Activated B cell treated with CpG ODN at 0.5 μM for 24 hours (primary cell): ENCODE results near the gene DRAM2. TPM values are rescaled to one million over a fixed set of nuclear protein-coding genes. Genes with fewer than 3 reads are reported as not detected.

Source experiments
- ATAC-seq: fragments of 200-7000 bp; cut with Tn5 transposase; one replicate; pipeline ENCODE4 v1.10.0; 2021; ENCODE audit warnings: low read depth, mild to moderate bottlenecking, moderate library complexity
- CTCF ChIA-PET: fragments of 350-600 bp; sonication (Branson Sonifier 250); formaldehyde crosslinking; loops from one replicate; lab custom pipeline; 2021; ENCODE audit warnings: antibody characterized with exemption; lab: Charles Lee
- POLR2A ChIA-PET: fragments of 350-600 bp; sonication (Branson Sonifier 250); formaldehyde crosslinking; loops from one replicate; lab custom pipeline; 2021; ENCODE audit warnings: antibody characterized with exemption; lab: Charles Lee
- DNase-seq: peaks from one replicate; pipeline ENCODE4 v3.0.0; 2022
- H3K27ac Mint-ChIP-seq: one replicate; pipeline ENCODE4 v1.8.0; 2020; ENCODE audit warnings: mixed read lengths
- H3K27me3 Mint-ChIP-seq: one replicate; pipeline ENCODE4 v1.8.0; 2021; ENCODE audit warnings: mixed read lengths
- H3K36me3 Mint-ChIP-seq: one replicate; pipeline ENCODE4 v1.8.0; 2021; ENCODE audit warnings: low read depth, mixed read lengths
- H3K4me1 Mint-ChIP-seq: one replicate; pipeline ENCODE4 v1.8.0; 2021; ENCODE audit warnings: mixed read lengths
- H3K4me3 Mint-ChIP-seq: one replicate; pipeline ENCODE4 v1.8.0; 2020; ENCODE audit warnings: mild to moderate bottlenecking, mixed read lengths
- H3K9me3 Mint-ChIP-seq: one replicate; pipeline ENCODE4 v1.8.0; 2020; ENCODE audit warnings: mixed read lengths
- intact Hi-C: fragments of 100-400 bp; cut with micrococcal nuclease; formaldehyde crosslinking; loops from one replicate; pipeline ENCODE4 v1.15.1; 2024
- total RNA-seq: library from RNA; stranded (reverse); gene quantifications from 2 replicates; pipeline ENCODE4 v1.2.3, GENCODE V29; 2022
- TF ChIP-seq, protein P1 (sequence below): fragments of 200-600 bp; IDR thresholded peaks from one replicate; pipeline ENCODE4 v1.8.0; 2022; ENCODE audit warnings: antibody characterized with exemption, mild to moderate bottlenecking

The DRAM2 gene
- total RNA-seq, 1 donor from 2014 or later, result 77.6 TPM

GRCh38 chr1:111110197-111110899 lies 29.5 kb downstream of the DRAM2 start:
- peaks cover 17% of the 10 kb centered on the region for H3K4me1 Mint-ChIP-seq
- no peaks in the 10 kb centered on the region for H3K27me3 Mint-ChIP-seq
- H3K9me3 Mint-ChIP-seq, result peaks cover 6% of the 10 kb centered on the region
- intact Hi-C loops, result loop anchor here (2.0 to 5.0 kb wide), 2 partner anchors 16 to 37 kb away; no protein-coding TSS in a partner anchor
- ChIA-PET CTCF (no interaction called here), POLR2A (no interaction called here)
- H3K4me3 Mint-ChIP-seq, result no peak overlapping the region
- H3K36me3 Mint-ChIP-seq, result peaks cover 37% of the 10 kb centered on the region
- ATAC-seq, result no peak
- no peak for DNase-seq
- TF ChIP-seq, protein P1, sequence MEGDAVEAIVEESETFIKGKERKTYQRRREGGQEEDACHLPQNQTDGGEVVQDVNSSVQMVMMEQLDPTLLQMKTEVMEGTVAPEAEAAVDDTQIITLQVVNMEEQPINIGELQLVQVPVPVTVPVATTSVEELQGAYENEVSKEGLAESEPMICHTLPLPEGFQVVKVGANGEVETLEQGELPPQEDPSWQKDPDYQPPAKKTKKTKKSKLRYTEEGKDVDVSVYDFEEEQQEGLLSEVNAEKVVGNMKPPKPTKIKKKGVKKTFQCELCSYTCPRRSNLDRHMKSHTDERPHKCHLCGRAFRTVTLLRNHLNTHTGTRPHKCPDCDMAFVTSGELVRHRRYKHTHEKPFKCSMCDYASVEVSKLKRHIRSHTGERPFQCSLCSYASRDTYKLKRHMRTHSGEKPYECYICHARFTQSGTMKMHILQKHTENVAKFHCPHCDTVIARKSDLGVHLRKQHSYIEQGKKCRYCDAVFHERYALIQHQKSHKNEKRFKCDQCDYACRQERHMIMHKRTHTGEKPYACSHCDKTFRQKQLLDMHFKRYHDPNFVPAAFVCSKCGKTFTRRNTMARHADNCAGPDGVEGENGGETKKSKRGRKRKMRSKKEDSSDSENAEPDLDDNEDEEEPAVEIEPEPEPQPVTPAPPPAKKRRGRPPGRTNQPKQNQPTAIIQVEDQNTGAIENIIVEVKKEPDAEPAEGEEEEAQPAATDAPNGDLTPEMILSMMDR, result no peak
- no peak overlapping the region for H3K27ac Mint-ChIP-seq

DNA sequence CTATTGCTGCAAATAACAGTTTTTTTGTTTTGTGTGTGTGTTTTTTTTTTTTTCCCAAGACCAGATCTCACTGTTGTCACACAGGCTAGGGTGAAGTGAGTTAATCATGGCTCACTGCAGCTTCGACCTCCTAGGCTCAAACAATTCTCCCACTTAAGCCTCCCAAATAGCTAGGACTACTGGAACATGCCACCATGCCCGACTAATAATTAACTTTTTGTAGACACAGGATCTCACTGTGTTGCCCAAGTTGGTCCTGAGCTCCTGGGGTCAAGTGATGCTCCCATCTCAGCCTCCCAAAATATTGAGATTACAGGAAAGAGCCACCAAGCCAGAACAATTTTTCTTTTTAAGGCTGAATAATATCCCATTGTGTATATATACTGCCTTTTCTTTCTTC lies 34.9 kb downstream of the DRAM2 start:
- POLR2A ChIA-PET, result interaction anchor here (0.7 kb wide), 1 partner anchor 670 kb away, joined by 3 read pairs; no protein-coding TSS in a partner anchor
- no peaks in the 10 kb centered on the region for H3K27me3 Mint-ChIP-seq
- peaks cover 26% of the 10 kb centered on the region for H3K9me3 Mint-ChIP-seq
- DNase-seq, result no peak
- no peak for ATAC-seq
- peaks cover 23% of the 10 kb centered on the region for H3K36me3 Mint-ChIP-seq
- intact Hi-C loops, result no loop called here
- TF ChIP-seq, protein P1, result no peak
- CTCF ChIA-PET, result no interaction called here
- no peak overlapping the region for H3K27ac Mint-ChIP-seq
- no peak overlapping the region for H3K4me3 Mint-ChIP-seq
- no peaks in the 10 kb centered on the region for H3K4me1 Mint-ChIP-seq

GRCh38 chr1:111101854-111102642 lies 37.8 kb downstream of the DRAM2 start:
- intact Hi-C loops, result no loop called here
- DNase-seq (no peak), ATAC-seq (no peak)
- TF ChIP-seq, protein P1, result no peak
- no peaks in the 10 kb centered on the region for H3K27me3 Mint-ChIP-seq
- POLR2A ChIA-PET, result no interaction called here
- H3K4me3 Mint-ChIP-seq, result no peak overlapping the region
- H3K4me1 Mint-ChIP-seq, result no peaks in the 10 kb centered on the region
- H3K27ac Mint-ChIP-seq, result no peak overlapping the region
- CTCF ChIA-PET, result no interaction called here
- H3K36me3 Mint-ChIP-seq, result peaks cover 21% of the 10 kb centered on the region
- peaks cover 41% of the 10 kb centered on the region for H3K9me3 Mint-ChIP-seq

- no peaks in the 10 kb centered on the region for H3K4me1 Mint-ChIP-seq
- ATAC-seq, result no peak
- CTCF ChIA-PET, result no interaction called here
Measured at GRCh38 chr1:111099289-111099688, 40.6 kb downstream of the DRAM2 start.

More at GRCh38 chr1:111099289-111099688, 40.6 kb downstream of the DRAM2 start:
- intact Hi-C loops, result no loop called here
- H3K27me3 Mint-ChIP-seq, result no peaks in the 10 kb centered on the region
- peaks cover 50% of the 10 kb centered on the region for H3K9me3 Mint-ChIP-seq
- TF ChIP-seq, protein P1, result no peak
- no peak for DNase-seq
- H3K27ac Mint-ChIP-seq, result no peak overlapping the region
- peaks cover 25% of the 10 kb centered on the region for H3K36me3 Mint-ChIP-seq
- POLR2A ChIA-PET, result no interaction called here
- no peak overlapping the region for H3K4me3 Mint-ChIP-seq
